Measurements from ENCODE around the gene AASDH. TPM values are rescaled to one million over a fixed set of nuclear protein-coding genes. Genes with fewer than 3 reads are reported as not detected.

Gene AASDH
- total RNA-seq, 3 donors from 2014 or later (not counting 1 experiment from before 2014, with no cell fraction given), result 9.5 to 14.2 (median 9.6) TPM

DNA sequence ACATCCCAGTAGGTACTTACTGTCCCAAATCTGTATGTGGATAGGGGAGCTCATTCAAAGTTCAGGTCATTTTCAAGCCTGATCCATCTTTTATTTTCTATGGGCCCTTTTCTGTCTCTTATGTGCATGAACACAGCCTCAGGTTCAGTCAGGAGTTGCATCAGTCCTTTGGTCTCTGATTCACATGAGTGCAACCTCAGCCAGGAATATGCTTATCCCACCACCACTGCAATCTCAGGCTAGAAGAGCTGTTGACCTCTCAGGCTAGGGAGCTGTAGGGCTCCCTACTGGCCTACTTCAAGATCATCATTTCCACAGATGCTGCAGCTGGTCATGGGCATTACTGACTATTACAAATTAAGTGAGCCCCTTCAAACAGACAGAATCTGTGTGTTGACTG, 27.2 kb downstream of the AASDH start:
- H3K4me3 ChIP-seq (ENCODE audit: low read length), result no peak overlapping the region
- TF ChIP-seq, protein P1, sequence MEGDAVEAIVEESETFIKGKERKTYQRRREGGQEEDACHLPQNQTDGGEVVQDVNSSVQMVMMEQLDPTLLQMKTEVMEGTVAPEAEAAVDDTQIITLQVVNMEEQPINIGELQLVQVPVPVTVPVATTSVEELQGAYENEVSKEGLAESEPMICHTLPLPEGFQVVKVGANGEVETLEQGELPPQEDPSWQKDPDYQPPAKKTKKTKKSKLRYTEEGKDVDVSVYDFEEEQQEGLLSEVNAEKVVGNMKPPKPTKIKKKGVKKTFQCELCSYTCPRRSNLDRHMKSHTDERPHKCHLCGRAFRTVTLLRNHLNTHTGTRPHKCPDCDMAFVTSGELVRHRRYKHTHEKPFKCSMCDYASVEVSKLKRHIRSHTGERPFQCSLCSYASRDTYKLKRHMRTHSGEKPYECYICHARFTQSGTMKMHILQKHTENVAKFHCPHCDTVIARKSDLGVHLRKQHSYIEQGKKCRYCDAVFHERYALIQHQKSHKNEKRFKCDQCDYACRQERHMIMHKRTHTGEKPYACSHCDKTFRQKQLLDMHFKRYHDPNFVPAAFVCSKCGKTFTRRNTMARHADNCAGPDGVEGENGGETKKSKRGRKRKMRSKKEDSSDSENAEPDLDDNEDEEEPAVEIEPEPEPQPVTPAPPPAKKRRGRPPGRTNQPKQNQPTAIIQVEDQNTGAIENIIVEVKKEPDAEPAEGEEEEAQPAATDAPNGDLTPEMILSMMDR (IDR thresholded peaks at IDR 0.05), result no peak
- H3K27ac Mint-ChIP-seq, result no peak overlapping the region
- H3K36me3 ChIP-seq (ENCODE audit: control insufficient read depth, insufficient read depth, low read length), result peaks cover 3% of the 10 kb centered on the region
- H3K27me3 ChIP-seq (ENCODE audit: control insufficient read depth, insufficient read depth, low read length), result no peaks in the 10 kb centered on the region
- no peaks in the 10 kb centered on the region for H3K4me1 ChIP-seq (ENCODE audit: control insufficient read depth, insufficient read depth, low read length)
- ATAC-seq (no peak), DNase-seq (no peak)
- H3K4me1 Mint-ChIP-seq, result peaks cover 2 to 5% of the 10 kb centered on the region in 2 donors
- no peak overlapping the region for H3K27ac ChIP-seq (ENCODE audit: low read length)
- intact Hi-C loops (cut with micrococcal nuclease), result no loop called here
- H3K4me3 Mint-ChIP-seq, result no peak overlapping the region
- no peaks in the 10 kb centered on the region for H3K9me3 Mint-ChIP-seq
- no peaks in the 10 kb centered on the region for H3K9me3 ChIP-seq (ENCODE audit: control insufficient read depth, insufficient read depth, low read length)
- H3K27me3 Mint-ChIP-seq (ENCODE audit: low read depth in 2 of 2), result no peaks in the 10 kb centered on the region
- H3K36me3 Mint-ChIP-seq, result no peaks in the 10 kb centered on the region

DNA sequence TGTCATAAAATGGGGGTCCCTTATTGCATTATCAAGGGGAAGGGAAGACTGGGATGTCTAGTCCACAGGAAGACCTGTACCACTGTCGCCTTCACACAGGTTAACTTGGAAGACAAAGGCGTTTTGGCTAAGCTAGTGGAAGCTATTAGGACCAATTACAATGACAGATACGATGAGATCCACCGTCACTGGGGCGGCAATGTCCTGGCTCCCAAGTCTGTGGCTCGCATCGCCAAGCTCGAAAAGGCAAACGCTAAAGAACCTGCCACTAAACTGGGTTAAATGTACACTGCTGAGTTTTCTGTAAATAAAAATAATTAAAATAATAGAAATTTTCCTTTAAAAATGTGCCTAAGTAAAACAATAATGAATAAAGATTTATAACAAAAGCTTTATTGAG, 30.6 kb downstream of the AASDH start:
- intact Hi-C loops (cut with micrococcal nuclease), result no loop called here
- DNase-seq, result no peak
- ATAC-seq, result no peak
- TF ChIP-seq, protein P1 (IDR thresholded peaks at IDR 0.05), result no peak
- Histone ChIP-seq H3K4me1 (ENCODE audit: control insufficient read depth, insufficient read depth, low read length) (no peaks in the 10 kb centered on the region), H3K27ac (ENCODE audit: low read length) (no peak overlapping the region), H3K36me3 (ENCODE audit: control insufficient read depth, insufficient read depth, low read length) (peaks cover 13% of the 10 kb centered on the region), H3K27me3 (ENCODE audit: control insufficient read depth, insufficient read depth, low read length) (no peaks in the 10 kb centered on the region), H3K4me3 (ENCODE audit: low read length) (no peak overlapping the region), H3K9me3 (ENCODE audit: control insufficient read depth, insufficient read depth, low read length) (no peaks in the 10 kb centered on the region)
- Mint-ChIP-seq H3K9me3 (no peaks in the 10 kb centered on the region), H3K36me3 (no peaks in the 10 kb centered on the region), H3K27ac (no peak overlapping the region), H3K4me3 (no peak overlapping the region), H3K4me1 (no peaks in the 10 kb centered on the region), H3K27me3 (ENCODE audit: low read depth in 2 of 2) (no peaks in the 10 kb centered on the region)
- WGBS (ENCODE audit: insufficient coverage), result 95% methylated on average over 9 of the region's 9 CpGs

DNA sequence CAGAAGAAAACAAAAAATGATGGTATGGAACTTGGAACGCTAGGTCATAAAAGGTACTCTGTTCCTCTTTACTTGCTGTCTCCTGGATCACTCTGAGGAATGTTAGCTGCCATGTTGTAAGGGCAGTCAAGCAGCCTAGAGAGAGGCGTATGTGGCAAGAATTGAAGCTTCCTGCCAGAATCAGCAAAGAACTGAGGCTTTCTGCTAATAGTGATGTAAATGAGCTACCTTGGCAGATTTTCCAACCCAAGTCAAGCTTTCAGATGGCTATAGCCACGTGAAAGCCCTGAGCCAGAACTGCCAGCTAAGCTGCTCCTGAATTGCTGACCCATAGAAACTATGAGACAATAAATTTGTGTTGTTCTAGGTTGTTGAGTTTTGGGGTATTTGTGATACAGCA, 38.7 kb downstream of the AASDH start:
- Histone ChIP-seq H3K9me3 (ENCODE audit: control insufficient read depth, insufficient read depth, low read length) (no peaks in the 10 kb centered on the region), H3K27ac (ENCODE audit: low read length) (no peak overlapping the region), H3K36me3 (ENCODE audit: control insufficient read depth, insufficient read depth, low read length) (peaks cover 12% of the 10 kb centered on the region), H3K4me1 (ENCODE audit: control insufficient read depth, insufficient read depth, low read length) (no peaks in the 10 kb centered on the region), H3K4me3 (ENCODE audit: low read length) (no peak overlapping the region), H3K27me3 (ENCODE audit: control insufficient read depth, insufficient read depth, low read length) (no peaks in the 10 kb centered on the region)
- Mint-ChIP-seq H3K4me1 (no peaks in the 10 kb centered on the region), H3K4me3 (no peak overlapping the region), H3K27me3 (ENCODE audit: low read depth in 2 of 2) (no peaks in the 10 kb centered on the region), H3K36me3 (no peaks in the 10 kb centered on the region), H3K9me3 (no peaks in the 10 kb centered on the region), H3K27ac (no peak overlapping the region)
- ATAC-seq (no peak), DNase-seq (no peak)
- intact Hi-C loops (cut with micrococcal nuclease), result no loop called here
- 99% methylated on average over 3 of the region's 3 CpGs for WGBS (ENCODE audit: insufficient coverage)
- TF ChIP-seq, protein P1 (IDR thresholded peaks at IDR 0.05), result no peak

DNA sequence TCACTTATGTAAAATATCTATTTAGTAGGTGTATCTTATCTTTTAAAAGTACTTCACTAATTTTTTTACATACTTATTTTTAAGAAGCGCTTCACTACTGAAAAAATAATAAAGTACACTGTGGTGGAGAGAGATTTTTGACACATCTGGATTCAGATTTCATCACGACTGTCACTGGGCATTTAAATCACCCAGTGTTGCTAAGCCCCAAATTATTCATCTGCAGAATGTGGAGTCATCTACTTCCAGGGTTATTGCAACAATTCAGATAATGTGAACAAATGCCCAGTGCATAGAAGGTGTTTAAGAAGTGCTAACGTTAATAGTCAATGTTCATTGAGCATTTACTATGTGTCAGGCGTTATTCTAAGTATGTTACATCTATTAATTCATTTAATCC, 41.8 kb downstream of the AASDH start:
- intact Hi-C loops (cut with micrococcal nuclease), result no loop called here
- TF ChIP-seq, protein P1 (IDR thresholded peaks at IDR 0.05), result no peak
- H3K4me3 Mint-ChIP-seq, result no peak overlapping the region
- H3K4me1 Mint-ChIP-seq, result no peaks in the 10 kb centered on the region
- no peaks in the 10 kb centered on the region for H3K9me3 Mint-ChIP-seq
- Histone ChIP-seq H3K4me1 (ENCODE audit: control insufficient read depth, insufficient read depth, low read length) (no peaks in the 10 kb centered on the region), H3K27ac (ENCODE audit: low read length) (no peak overlapping the region), H3K4me3 (ENCODE audit: low read length) (no peak overlapping the region), H3K27me3 (ENCODE audit: control insufficient read depth, insufficient read depth, low read length) (no peaks in the 10 kb centered on the region), H3K9me3 (ENCODE audit: control insufficient read depth, insufficient read depth, low read length) (no peaks in the 10 kb centered on the region), H3K36me3 (ENCODE audit: control insufficient read depth, insufficient read depth, low read length) (peaks cover 12% of the 10 kb centered on the region)
- H3K36me3 Mint-ChIP-seq, result peaks cover 7% of the 10 kb centered on the region
- no peak for DNase-seq
- no peak for ATAC-seq
- H3K27me3 Mint-ChIP-seq (ENCODE audit: low read depth in 2 of 2), result no peaks in the 10 kb centered on the region
- H3K27ac Mint-ChIP-seq, result no peak overlapping the region
- 98% methylated on average over 3 of the region's 4 CpGs for WGBS (ENCODE audit: insufficient coverage)
